Spleen (tissue), 11 donors: ENCODE data around the gene BFAR. TPM values are rescaled to one million over a fixed set of nuclear protein-coding genes. Genes with fewer than 3 reads are reported as not detected.
"Not testable (repeated sequence)": the region's sequence is repeated elsewhere in the genome, so short reads cannot be mapped to it uniquely, and the experiment has no call there.

ENCODE experiments used
- DNase-seq: peaks from one replicate; pipeline ENCODE4 v3.0.0-alpha.2; 2020
- H3K27ac ChIP-seq, 8 donors: fragments of 200-600 bp; sonication (generic) in 7 of 8; 1 replicate in 4 of 8; 2 replicates in 4 of 8; pipeline versions ENCODE4 v1.5.0 to v1.8.0; 2016 to 2021; ENCODE audit warnings: inconsistent platforms in 4 of 8, mild to moderate bottlenecking in 4 of 8, moderate library complexity in 1 of 8
- H3K27me3 ChIP-seq, 7 donors: fragments of 200-600 bp; sonication (generic) in 6 of 7; replicated peaks in 1 of 7; 1 replicate in 4 of 7; 2 replicates in 3 of 7; pipeline versions ENCODE4 v1.5.0 to v1.8.0; 2016 to 2021; ENCODE audit warnings: inconsistent platforms in 3 of 7, mild to moderate bottlenecking in 1 of 7
- H3K36me3 ChIP-seq, 6 donors: fragments of 200-600 bp; sonication (generic) in 5 of 6; 1 replicate in 4 of 6; 2 replicates in 2 of 6; pipeline versions ENCODE4 v1.5.0 to v1.8.0; 2016 to 2021; ENCODE audit warnings: inconsistent platforms in 2 of 6
- H3K4me1 ChIP-seq, 6 donors: fragments of 200-600 bp; sonication (generic) in 5 of 6; 1 replicate in 3 of 6; 2 replicates in 3 of 6; pipeline versions ENCODE4 v1.5.0 to v1.8.0; 2016 to 2021; ENCODE audit warnings: inconsistent platforms in 3 of 6
- H3K4me3 ChIP-seq, 8 donors: fragments of 200-600 bp; sonication (generic) in 7 of 8; 1 replicate in 4 of 8; 2 replicates in 4 of 8; pipeline versions ENCODE4 v1.5.0 to v1.8.0; 2016 to 2021; ENCODE audit warnings: inconsistent platforms in 4 of 8, mild to moderate bottlenecking in 4 of 8, moderate library complexity in 2 of 8
- H3K9me3 ChIP-seq, 8 donors: fragments of 200-600 bp; sonication (generic) in 7 of 8; 1 replicate in 4 of 8; 2 replicates in 4 of 8; pipeline versions ENCODE4 v1.5.0 to v1.8.0; 2016 to 2021; ENCODE audit warnings: inconsistent platforms in 4 of 8
- POLR2A ChIP-seq, 3 donors: fragments of 450-650 bp; IDR thresholded peaks; one replicate each; pipeline ENCODE4 v1.5.1; 2017; ENCODE audit warnings: antibody characterized with exemption in 3 of 3, mild to moderate bottlenecking in 1 of 3
- POLR2AphosphoS5 ChIP-seq, 3 donors: sonication (generic); formaldehyde crosslinking; IDR thresholded peaks; one replicate each; pipeline ENCODE4 v1.5.1; 2017; ENCODE audit warnings: antibody characterized with exemption in 3 of 3
- WGBS, 5 donors: extraction: QIAGEN DNeasy Blood & Tissue Kit in 3 of 5; methylation state at CpG; one replicate each; pipeline versions ENCODE4 v1.1.5 to v1.1.7; 2013 to 2018; 5-methylcytosine and 5-hydroxymethylcytosine counted together
- intact Hi-C: fragments of 100-400 bp; cut with DNase I; formaldehyde crosslinking; loops from one replicate; pipeline ENCODE4 v1.15.0; 2023; ENCODE audit warnings: low total_unique reads
- polyA plus RNA-seq, 3 donors: library from polyadenylated mRNA; stranded (reverse); fragments of 200-250 nt; gene quantifications; one replicate each; pipeline ENCODE4 v1.2.1, GENCODE V29; 2013
- total RNA-seq, 7 donors: library from RNA; depleted of rRNA in 3 of 7; stranded (reverse); fragments of >200 nt in 3 of 7; fragmentation: NEBNext Ultra II Directional in 4 of 7; extraction: Animal tissue kit (Norgen Biotek cat#: 25700) in 4 of 7; gene quantifications; one replicate each; pipeline versions ENCODE4 v1.1.0 to v1.2.1, GENCODE V29; 2016 to 2021
- TF ChIP-seq, protein P1 (sequence below), 11 experiments: fragments of 200-600 bp in 7 of 11; fragments of 450-650 bp in 4 of 11; sonication (generic) in 4 of 11; IDR thresholded peaks in 8 of 11; conservative IDR thresholded peaks in 3 of 11; 1 replicate in 7 of 11; 2 replicates in 4 of 11; pipeline versions ENCODE4 v1.4.0 to v1.8.0; 2016 to 2021; ENCODE audit warnings: antibody characterized with exemption in 11 of 11, inconsistent platforms in 4 of 11, mild to moderate bottlenecking in 1 of 11
- donor health status: healthy with polysubstance abuse.
- donor health status: DM: no; HTN: no; CAD: no; lungs with moderate emphysema.
- donor health status: DM: no; HTN: no; CAD: no.
- donor health status: Bipolar disorder and iron deficiency.
- donor health status: healthy.
- donor health status: DM: no; HTN: no; CAD: no.
- donor health status: DM: yes; HTN: yes; CAD: no.

The BFAR gene
- total and polyA plus RNA-seq, 10 donors, result 24.6 to 68.7 (median 55.3) TPM

DNA sequence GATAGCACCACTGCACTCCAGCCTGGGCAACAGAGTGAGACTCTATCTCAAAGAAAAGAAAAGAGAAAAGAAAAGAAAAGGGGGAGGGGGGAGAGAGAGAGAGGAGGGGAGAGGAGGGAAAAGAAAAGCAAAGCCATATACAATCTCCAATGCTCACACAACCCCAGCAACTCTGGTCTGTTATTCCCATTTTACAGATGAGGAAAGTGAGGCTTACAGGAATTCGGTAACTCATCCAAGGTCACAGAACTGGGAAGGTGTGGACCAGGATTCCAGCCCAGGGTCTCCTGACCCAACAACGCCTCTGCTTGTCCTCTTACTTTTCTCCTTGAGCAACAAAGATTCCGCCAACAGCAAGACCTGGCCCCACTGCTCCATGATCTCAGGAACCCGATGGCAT lies 48.4 kb downstream of the BFAR start:
- no peak for DNase-seq
- H3K27ac ChIP-seq, result no peak overlapping the region
- no peaks in the 10 kb centered on the region for H3K4me1 ChIP-seq
- intact Hi-C loops, result no loop called here
- H3K36me3 ChIP-seq, result no peaks in the 10 kb centered on the region
- H3K27me3 ChIP-seq, result peaks cover 0 to 11% (median 0%) of the 10 kb centered on the region in 7 donors
- 90 to 95% (median 94%) methylated on average over 4 of the region's 4 CpGs for WGBS, 5 donors
- no peak overlapping the region for H3K4me3 ChIP-seq
- TF ChIP-seq POLR2A (IDR thresholded peaks at IDR 0.05) (no peak), POLR2AphosphoS5 (IDR thresholded peaks at IDR 0.05) (no peak)
- TF ChIP-seq, protein P1, sequence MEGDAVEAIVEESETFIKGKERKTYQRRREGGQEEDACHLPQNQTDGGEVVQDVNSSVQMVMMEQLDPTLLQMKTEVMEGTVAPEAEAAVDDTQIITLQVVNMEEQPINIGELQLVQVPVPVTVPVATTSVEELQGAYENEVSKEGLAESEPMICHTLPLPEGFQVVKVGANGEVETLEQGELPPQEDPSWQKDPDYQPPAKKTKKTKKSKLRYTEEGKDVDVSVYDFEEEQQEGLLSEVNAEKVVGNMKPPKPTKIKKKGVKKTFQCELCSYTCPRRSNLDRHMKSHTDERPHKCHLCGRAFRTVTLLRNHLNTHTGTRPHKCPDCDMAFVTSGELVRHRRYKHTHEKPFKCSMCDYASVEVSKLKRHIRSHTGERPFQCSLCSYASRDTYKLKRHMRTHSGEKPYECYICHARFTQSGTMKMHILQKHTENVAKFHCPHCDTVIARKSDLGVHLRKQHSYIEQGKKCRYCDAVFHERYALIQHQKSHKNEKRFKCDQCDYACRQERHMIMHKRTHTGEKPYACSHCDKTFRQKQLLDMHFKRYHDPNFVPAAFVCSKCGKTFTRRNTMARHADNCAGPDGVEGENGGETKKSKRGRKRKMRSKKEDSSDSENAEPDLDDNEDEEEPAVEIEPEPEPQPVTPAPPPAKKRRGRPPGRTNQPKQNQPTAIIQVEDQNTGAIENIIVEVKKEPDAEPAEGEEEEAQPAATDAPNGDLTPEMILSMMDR (IDR thresholded peaks at IDR 0.05 in 8 of 11, conservative IDR thresholded peaks at IDR 0.05 in 3 of 11), result no peak
- no peaks in the 10 kb centered on the region for H3K9me3 ChIP-seq

DNA sequence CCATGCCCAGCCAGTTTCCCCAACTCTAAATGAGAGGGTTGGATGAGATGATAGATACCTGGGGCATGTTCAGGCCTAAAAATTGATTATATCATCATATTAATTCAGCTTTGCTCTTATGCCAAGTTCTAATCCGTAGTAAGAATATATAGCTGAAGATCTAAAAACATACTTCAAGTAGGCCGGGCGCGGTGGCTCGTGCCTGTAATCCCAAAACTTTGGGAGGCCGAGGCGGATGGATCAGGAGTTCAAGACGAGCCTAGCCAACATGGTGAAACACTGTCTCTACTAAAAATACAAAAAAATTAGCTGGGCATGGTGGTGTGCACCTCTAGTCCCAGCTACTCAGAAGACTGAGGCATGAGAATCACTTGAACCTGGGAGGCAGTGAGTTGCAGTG lies 49.4 kb downstream of the BFAR start:
- TF ChIP-seq, protein P1 (IDR thresholded peaks at IDR 0.05 in 8 of 11, conservative IDR thresholded peaks at IDR 0.05 in 3 of 11), result no peak
- TF ChIP-seq POLR2AphosphoS5 (IDR thresholded peaks at IDR 0.05) (no peak), POLR2A (IDR thresholded peaks at IDR 0.05) (no peak)
- DNase-seq, result no peak
- Histone ChIP-seq H3K27me3 (peaks cover 0 to 11% (median 0%) of the 10 kb centered on the region in 7 donors), H3K9me3 (no peaks in the 10 kb centered on the region), H3K4me1 (no peaks in the 10 kb centered on the region), H3K4me3 (no peak overlapping the region), H3K36me3 (no peaks in the 10 kb centered on the region), H3K27ac (no peak overlapping the region)
- intact Hi-C loops, result no loop called here
- 87 to 97% (median 93%) methylated on average over 8 of the region's 8 CpGs for WGBS, 5 donors

DNA sequence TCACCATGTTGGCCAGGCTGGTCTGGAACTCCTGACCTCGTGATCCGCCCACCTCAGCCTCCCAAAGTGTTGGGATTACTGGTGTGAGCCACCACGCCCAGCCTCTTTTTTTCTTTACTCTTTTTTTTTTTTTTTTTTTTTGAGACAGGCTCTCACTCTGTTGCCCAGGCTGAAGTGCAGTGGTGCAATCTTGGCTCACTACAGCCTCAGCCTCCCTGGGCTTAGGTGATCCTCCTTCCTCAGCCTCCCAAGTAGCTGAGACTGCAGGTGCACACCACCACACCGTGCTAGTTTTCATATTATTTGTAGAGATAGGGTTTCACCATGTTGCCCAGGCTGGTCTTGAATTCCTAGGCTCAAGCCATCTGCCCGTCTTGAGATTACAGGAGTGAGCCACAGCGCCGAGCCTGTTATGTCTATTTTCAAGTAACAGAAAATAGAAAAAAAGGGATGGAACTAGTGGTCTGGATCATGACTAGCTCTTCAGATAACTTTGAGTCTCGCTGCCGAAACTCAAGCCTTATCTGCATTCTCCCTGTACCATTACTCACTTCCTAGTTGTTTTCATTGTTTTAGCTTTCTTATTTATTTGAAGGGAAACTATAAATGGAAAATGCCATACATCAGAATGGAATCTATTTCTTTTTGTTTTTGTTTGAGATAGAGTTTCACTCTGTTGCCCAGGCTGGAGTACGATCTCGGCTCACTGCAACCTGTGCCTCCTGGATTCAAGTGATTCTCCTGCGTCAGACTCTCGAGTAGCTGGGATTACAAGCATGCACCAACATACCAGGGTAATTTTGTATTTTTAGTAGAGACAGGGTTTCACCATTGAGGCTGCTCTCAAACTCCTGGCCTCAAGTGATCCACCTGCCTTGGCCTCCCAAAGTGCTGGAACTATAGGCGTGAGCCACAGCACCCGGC lies 53.4 kb downstream of the BFAR start:
- DNase-seq, H3K36me3 ChIP-seq, H3K27me3 ChIP-seq, H3K9me3 ChIP-seq, H3K4me3 ChIP-seq, intact Hi-C loops, H3K27ac ChIP-seq, H3K4me1 ChIP-seq: not testable (repeated sequence)
- 81 to 88% (median 84%) methylated on average over 15 of the region's 15 CpGs for WGBS, 5 donors

DNA sequence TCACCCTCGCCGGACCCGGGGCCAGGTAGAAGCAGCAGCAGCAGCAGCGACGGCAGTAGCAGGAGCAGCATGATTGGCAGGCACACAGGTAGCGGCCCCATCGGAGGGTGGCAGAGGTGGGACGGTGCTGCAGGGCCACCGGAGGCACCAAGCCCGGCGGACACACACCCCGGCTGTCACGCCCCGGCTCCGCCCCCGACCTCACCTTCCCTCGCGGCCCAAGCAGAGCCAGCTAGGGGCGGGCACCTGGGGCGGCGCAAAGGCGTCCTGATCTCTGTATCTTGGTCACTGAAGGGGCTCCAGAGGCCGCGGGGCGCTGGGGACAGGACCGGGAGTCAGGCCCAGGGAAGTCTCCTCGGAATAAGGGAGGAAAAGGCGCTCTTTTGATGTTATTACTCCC lies 61.4 kb downstream of the BFAR start, which contains the start of gene PLA2G10:
TSS of gene PLA2G10 (minus strand) at position 180 of the 400 bp plus-strand sequence. CDS start at position 101, 79 bp downstream.
- H3K27me3 ChIP-seq, DNase-seq, H3K36me3 ChIP-seq, H3K27ac ChIP-seq, H3K9me3 ChIP-seq, H3K4me3 ChIP-seq, H3K4me1 ChIP-seq, intact Hi-C loops: not testable (repeated sequence)
- WGBS, 5 donors, result no CpG with 5 or more reads among the region's 28 CpGs

DNA sequence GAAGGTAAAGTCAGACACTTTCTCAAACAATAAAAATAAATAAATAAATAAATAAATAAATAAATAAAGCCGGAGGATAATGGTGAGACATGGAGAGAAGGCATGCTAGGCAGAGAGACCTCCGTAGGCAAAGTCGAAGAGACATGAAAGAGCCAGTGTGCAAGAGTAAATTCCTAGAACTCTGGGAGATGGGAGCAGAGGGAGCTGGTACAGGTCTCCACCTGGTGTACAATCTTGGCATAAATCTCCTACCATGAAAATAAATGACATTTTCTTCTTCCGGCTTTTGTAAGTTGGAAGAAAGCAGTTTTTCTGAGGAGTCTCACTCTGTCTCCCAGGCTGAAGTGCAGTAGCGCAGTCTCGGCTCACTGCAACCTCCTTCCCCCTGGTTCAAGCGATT lies 69.1 kb downstream of the BFAR start:
- H3K4me1 ChIP-seq, H3K36me3 ChIP-seq, H3K27ac ChIP-seq, H3K9me3 ChIP-seq, intact Hi-C loops, H3K4me3 ChIP-seq, H3K27me3 ChIP-seq, DNase-seq: not testable (repeated sequence)
- 63 to 79% (median 66%) methylated on average over 1 to 2 of the region's 7 CpGs; no CpG with 5 or more reads in 2 of the 5 donors for WGBS, 5 donors

DNA sequence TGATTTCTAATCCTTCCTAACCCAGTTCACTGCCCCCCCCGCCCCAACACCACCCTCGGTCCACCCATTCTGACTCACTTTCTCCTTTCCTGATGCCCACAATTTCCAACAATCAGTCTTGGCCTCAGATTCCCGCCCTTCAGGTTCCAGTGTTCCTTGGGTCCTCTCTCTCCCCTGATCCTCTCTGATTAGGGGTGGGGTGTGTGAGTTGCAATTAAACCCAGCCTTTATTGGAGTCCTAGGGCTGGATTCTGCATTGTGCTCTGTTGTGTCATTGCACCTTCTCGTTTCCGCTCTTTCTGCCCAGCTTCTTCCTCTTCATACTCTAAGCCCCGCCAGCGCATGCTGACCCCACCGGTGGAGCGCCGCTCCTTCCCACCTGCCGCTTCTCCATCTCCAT lies 69.9 kb downstream of the BFAR start:
- H3K36me3 ChIP-seq, intact Hi-C loops, H3K9me3 ChIP-seq, H3K4me3 ChIP-seq, H3K4me1 ChIP-seq, H3K27ac ChIP-seq, DNase-seq, H3K27me3 ChIP-seq: not testable (repeated sequence)
- WGBS, 5 donors, result no CpG with 5 or more reads among the region's 11 CpGs

DNA sequence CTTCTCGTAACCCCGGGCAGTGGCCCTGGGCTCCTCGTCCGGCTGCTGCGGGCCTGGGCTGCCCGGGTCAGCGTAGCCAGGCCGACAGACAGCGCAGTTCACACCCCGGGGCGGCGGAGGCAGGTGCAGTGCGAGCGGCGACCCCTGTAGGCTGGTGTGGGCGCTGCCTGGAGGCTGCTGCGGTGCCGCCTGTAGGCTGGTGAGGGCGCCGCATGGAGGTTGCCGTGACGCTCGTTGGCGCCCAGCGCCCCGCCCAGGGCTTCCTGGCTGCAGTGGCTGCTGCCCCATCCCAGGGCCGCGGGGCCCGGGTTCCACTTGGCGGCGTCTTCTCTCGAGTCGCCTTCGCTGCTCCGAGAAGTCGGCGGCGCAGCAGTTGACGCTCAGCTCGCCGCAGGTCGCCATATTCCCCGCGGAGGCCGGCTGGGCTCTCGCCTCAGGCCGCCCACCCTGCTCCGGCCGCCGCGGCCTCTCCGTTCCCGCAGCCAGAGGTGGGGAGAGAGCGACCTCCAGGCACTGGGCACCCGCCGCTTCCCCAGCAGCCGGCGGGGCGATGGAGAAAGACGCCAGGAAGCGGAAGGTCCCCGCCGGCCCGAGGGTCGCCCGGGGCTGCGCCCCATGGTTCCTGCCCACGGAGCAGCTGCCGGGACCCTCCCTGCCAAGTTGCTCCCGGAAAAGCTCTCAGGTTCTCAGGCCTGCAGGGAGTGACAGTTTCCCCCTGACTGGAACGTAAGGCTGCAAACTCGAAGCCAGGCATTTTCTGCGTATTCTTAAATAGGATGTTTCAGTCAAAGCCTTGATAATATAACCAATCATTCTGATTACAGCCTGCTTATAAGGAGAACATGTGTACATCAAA lies 70.6 kb downstream of the BFAR start, which contains the start of gene NPIPA3:
TSS of gene NPIPA3 (plus strand) at position 256 of the 856 bp plus-strand sequence. CDS start 5,533 bp downstream, outside the sequence.
- intact Hi-C loops, DNase-seq, H3K27me3 ChIP-seq, H3K9me3 ChIP-seq, H3K27ac ChIP-seq, H3K4me1 ChIP-seq, H3K36me3 ChIP-seq, H3K4me3 ChIP-seq: not testable (repeated sequence)
- no CpG with 5 or more reads among the region's 73 CpGs for WGBS, 5 donors
